GM18867 (cell line): ENCODE data around the gene PPP1R12A.
"Not testable (repeated sequence)": the region's sequence is repeated elsewhere in the genome, so short reads cannot be mapped to it uniquely, and the experiment has no call there.

ENCODE experiments used
- ATAC-seq: cut with Tn5 transposase; IDR thresholded peaks from one replicate; pipeline ENCODE4 v1.9.1; 2021; ENCODE audit warnings: mild to moderate bottlenecking, moderate library complexity; ENCODE audit not compliant: unreplicated experiment

The PPP1R12A gene

DNA sequence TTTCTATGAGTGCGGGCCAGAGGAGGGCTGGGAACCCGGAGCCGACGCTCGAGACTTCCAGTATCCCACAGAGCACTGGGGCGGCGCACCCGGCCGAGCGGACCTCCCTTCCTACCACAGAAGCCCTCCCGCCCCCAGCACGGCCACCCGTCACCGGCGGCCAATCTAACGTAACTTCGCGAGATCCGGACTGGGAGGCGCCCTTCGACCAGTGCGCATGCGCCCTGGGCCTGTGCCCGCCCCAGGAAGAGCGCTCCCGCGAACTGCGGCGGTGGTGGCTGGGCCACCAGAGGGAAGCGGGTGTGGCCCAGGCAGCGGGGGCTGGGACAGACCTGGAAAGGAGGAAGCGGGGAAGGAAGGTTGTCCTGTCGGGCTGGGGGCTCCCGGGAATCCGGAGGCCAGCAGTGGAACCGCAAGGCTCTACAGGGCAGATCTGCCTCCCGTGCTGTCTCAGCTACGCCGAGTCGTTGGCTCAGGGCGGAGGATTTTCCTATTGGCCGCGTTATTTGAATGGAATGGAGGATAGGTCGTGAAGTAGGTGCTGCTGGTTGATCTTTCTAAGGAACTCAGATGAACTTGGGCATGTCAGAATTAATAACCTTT, at the start of gene PPP1R12A:
PPP1R12A (minus strand) TSS at position 77 of the 603 bp plus-strand sequence. CDS start 166 bp downstream, outside the sequence.
- peak; percentile 88 for ATAC-seq

DNA sequence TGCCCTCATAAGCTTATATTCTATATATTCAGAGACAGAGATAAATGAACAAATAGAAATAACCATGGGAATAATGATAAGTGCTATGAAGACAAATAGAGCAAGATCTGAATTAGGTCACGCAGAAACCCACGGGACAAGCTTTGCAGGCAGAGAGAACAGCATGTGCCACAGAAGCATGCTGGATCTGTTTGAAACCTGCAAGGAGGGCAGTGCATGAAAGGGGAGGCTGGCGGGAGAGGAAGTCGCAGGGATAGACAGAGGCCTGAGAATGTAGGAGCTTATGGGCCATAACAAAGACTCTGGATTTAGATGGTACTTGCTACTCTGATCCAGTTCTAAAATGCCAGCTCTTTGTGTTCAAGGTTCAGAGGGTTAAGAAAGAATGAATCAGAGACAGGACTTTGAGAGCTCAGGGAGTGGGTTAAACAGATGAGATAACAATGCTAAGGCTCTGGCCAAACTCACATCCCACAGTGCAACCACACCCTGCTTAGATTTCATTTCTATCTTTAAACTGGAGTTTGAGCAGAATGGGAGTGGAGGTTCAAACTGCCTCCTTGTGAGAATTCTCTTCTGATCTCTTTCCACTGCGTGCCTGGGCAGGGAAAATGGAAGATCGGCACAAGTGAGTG, 49.2 kb upstream of the PPP1R12A start:
- ATAC-seq: no peak

DNA sequence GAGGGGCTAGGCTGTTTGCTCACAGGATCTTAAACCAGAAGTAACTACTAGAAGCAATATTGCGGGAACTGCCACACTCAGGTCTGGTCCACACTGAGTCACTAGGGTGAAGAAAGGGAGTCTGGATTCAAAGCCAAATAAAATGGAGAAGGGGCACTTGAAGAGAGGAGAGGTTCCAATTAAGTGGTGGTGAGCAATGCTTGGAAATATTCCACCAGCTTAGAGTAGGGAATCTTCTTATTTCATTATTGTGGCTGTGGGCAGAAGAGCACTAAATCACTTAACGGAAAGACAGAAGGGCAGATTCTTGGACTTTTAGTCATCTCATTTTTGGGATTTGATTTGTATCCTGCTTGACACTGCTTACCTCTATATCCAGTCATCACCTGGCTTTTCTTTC, 48.6 kb upstream of the PPP1R12A start:
- ATAC-seq: no peak

DNA sequence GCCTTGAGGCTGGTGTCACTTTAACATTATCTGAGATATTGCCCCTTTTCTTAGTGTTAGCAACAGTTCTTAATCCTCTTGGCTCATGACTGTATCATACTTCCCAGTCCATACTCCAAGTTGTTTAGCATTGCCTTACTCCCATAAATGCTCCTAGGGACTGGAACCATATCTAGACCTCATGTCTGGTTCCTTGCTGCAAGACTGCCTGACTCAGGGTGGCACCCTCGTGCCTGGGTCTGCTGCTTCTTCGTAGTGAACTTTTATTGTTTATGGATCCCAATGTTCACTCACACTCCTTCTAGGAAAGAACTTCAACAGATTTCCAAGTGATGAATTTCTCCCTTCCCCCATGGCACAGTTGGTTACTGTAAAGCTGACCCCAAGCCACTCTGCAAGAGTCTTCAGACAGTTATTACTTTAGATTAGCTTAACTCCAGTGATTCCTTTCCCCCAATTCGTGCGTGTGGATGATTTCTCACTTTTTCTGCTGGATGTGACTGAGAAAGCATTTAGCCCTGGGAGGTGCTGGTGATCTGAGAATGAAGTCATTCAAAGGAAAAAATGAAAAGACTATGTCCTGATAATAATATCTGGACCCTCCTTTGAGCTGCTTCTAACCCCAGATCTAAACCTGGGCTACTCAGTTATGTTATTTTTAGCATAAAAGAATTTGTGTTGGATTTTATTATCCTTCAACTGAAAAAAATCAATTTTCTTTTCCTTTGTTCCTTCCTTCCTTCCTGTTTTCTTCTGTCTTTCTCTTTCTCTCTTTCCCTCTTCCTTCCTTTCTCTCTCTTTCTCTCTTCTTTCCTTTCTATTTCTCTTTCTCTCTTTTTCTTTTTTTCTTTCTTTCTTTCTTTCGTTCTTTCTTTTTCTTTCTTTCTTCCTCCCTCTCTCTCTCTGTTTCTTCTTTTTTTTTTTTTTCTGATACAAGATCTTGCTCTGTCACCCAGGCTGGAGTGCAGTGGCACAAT, 47.5 kb upstream of the PPP1R12A start:
- ATAC-seq: no peak

DNA sequence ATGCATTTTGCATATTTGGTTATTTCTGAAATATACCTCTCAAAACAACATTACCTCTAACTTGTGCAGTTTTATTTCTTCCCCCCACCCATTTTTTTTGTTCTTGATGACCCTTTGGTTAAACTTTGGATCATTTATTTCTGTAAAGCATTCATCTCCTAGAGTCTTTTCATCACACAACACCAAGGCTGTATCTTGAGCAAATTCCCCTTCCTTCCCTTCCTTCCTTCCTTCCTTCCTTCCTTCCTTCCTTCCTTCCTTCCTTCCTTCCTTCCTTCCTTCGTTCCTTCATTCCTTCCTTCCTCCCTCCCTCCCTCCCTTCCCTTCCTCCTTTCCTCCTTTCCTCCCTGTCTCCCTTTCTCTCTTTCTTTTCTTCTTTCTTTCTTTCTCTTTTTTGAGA, 43.8 kb upstream of the PPP1R12A start:
- ATAC-seq: no peak

DNA sequence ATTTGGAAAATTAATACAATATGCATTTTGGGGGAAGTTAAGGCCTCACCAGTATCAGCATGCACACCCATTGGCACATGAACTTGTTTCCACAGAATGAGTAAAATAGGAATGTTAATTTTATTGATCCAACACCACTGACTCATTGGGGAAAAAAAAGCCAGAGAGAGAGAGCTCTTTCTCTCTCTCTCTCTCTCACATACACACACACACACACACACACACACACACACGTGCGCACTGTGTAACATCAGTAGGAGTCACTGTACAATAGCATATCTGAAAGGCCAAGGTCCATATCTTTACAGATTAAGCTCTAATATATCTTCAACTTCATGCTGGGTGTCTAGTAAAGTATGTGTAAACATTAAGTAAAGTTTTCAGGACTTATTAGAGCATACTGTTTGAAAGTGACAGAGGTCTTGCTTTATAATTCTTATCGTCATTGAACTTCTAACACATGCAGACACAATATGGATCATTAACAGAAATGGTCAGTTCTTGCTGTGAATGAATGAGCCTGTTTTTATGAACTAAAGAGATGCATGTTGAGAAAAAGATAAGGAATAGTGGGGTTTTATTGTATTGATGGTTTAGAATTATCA, 43.1 kb upstream of the PPP1R12A start:
- ATAC-seq: not testable (repeated sequence)

DNA sequence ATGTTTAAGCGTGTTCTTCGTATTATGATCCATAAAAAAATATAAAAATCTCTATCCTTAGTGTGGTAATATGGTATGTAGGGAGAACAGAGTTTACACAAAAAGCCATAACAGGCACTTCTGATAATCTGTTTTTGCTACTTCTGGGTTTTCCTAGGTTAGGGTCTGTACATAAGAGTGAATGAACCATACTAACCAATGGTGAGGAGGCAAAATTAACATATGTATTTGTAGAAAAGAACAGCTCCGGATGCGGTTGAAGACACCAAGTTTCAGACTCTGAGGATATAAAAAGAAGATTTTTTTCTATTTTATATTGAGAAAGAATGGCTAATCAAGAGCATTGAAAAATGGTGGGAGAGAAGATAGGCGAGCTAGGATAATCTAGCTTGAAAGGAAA, 40.2 kb upstream of the PPP1R12A start:
- ATAC-seq: no peak

DNA sequence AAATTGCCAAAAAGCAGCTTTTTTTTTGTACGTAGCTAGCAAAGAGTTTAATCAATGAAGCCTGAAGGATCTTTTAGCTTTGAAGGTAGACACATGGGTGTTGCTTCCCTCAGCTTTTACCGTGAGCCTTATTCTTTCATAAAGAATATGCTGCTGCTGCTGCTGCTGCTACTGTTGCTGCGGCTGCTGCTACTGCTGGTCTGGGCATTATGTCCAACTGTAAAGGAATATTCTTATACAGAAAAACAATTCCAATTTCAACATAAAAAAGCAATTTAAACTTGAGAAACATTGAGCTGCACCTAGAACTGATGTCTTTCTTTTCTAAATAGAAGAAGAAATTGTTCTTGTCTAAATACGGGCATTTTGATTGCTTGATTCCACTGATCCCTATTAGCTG, 38.9 kb upstream of the PPP1R12A start:
- ATAC-seq: no peak

DNA sequence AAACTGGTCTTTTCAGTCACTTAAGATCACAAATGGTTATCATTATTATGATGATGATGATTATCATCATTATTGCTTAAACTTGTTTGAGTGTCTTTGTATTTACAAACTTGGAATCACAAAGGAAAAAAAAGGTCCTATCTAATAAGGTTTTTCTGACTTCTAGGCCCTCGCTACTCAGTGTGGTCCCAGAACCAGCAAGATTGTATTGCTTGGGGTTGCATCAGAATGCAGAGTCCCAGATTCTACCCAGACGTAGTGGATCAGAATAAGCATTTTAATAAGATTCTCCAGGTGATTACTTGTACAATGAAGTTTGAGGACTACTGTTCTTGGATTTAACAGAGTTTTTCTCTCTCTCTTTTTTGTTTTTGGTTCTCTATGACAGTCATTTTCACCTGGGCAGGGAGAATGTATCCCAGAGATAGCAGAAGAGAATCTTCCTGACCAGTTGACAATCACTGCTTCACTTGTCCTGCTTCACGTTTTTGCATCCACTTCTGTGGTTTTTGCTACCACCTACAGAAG, 29.3 kb upstream of the PPP1R12A start:
- ATAC-seq: no peak

DNA sequence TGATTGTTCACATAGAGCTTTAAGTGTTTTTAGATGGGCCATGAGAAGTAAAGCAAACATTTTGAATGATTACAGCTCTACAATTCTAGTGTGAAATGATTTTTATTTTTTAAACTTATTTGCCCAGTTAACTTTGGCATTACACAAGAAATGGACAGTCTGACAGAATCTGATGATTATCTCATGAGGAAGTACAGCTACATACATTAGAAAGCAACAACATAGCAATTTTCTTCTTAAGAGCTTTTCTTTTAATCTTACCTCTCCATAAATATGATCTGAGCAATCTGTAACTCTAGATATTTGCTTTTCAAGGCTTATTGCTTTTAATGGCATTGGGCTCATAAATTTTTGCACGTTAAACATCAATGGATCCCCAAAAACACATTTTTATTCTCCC, 26.5 kb upstream of the PPP1R12A start:
- no peak for ATAC-seq

DNA sequence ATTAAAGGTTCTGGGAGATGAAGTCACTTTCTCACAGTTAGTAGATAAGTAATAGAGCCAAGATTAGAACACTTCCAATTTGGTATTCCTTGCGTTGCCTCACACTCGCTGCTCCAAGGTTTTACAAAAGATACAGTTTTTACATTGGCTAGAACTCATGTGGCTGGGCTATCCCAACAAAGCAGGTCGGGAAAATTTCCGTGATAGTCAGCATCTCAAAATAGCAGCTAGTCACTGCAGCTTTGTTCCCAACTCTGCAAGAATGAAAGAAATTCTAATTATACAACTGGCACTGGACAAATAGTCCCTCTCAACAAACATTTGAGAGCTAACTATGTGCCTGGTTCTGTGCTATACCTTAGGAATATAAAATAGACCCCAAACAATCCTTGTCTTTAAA, 24.6 kb upstream of the PPP1R12A start:
- no peak for ATAC-seq

DNA sequence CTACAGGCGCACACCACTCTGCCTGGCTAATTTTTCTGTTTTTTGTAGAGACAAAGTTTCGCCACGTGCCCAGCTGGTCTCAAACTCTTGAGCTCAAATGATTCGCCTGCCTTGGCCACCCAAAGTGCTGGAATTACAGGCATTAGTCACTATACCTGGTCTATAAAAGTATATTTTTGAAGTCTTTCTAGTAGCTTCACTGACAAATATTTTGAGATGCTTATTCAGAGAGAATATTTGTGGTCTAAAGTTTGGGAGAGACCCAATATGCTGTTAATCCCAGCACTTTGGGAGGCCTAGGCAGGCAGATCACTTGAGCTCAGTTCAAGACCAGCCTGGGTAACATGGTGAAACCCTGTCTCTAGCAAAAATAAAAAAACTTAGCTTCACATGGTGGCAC, 22.0 kb upstream of the PPP1R12A start:
- no peak for ATAC-seq

DNA sequence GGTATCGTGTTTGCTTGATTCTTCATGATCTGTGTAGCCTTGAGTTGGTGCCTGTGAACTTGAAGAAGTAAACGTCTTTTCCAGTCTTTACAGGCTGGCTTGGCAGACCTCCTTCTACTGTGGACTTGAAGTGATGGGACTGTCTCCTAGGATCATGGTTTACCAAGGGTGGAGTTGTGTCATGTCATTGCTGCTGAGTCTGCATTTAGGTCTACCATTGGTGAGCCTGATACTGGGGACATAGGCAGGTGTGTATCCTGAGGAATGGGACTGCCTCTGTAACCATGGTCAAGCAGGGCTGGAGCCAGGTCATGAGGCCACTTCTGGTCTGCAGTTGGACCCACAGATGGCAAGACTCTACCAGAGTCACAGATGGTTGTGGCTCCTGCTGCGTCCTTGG, 20.7 kb upstream of the PPP1R12A start:
- no peak for ATAC-seq

DNA sequence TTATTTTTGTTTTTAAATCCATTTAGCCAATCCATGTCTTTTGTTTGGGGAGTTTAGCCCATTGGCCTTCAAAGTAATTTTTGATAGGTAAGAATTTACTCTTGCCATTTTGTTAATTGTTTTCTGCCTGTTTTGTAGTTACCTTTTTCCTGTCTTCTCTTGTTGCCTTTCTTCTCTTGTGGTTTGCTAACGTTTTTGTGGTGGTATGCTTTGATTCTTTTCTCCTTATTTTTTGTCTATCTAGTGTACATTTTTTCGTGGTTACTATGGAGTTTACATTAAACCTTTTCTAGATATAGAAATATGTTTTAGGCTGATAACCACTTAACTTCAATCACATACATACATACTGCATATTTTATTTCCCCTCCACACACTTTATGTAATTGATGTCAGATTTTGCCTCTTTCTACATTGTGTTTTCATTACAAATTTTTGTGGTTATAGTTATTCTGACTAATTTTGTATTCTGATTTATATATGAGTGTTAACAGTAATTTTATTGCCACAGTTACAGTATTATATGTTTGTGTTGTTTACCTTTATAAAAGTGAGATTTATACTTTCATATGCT, 19.2 kb upstream of the PPP1R12A start:
- no peak for ATAC-seq

DNA sequence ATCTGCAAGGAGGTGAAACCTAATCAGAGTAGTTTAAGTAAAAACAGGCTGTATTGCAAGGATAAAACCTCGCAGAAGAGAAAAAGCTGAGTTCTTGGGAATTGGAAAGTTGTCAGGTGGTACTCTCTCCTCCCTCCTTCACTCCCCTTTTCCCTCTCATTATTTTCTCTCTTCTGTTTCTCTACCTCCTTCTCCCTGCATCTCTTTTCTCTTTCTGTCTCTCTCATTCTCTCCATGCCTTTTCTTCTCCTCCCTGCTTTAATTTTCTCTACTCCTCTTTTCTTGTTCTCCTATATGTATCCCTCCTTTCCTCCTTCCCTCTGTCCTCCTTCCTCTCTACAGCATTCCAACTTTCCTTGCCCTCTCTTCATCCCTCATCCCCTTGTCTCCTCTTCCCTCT, 14.2 kb upstream of the PPP1R12A start:
- ATAC-seq: no peak

DNA sequence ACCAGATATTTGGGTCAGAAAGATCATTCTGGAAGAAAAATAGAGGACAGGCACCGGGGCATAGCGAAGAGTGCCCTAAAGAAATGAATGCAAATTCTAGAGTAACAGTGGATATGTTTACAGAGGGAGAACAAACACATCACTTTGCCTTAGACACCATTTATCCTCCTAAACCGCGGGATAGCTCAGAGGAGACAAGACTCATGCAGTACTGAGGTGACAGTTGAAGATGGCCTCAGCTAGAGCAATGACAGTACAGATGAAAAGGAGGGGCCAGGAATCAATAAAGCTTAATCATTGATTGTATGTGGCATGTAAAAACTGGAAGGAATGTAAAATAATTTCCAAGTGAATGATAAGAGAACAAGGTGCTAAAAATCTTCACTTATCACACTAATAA, 10.5 kb upstream of the PPP1R12A start:
- ATAC-seq: no peak

DNA sequence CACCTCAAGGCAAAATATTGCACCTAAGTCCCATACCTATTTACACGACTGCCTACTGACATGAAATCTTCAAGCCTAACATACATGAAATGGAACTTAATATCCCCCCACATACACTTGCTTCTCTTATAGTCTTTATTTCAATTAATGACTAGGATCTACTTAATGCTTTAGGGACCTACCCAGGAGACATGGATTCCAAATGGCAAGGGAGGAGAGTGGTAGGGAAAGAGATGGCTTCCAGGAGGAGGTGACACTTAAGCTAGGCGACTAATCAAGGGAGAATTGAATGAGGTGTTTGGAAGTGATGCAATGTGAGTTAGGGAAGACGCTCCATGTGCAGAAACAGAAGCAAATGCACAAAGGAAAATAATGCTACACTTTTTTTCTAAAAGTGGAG, 9.7 kb upstream of the PPP1R12A start:
- ATAC-seq: no peak

DNA sequence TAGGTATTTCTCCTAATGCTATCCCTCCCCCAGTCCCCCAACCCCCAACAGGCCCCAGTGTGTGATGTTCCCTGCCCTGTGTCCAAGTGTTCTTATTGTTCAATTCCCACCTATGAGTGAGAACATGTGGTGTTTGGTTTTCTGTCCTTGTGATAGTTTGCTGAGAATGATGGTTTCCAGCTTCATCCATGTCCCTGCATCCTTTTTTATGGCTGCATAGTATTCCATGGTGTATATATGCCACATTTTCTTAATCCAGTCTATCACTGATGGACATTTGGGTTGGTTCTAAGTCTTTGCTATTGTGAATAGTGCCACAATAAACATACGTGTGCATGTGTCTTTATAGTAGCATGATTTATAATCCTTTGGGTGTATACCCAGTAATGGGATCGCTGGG, 7.9 kb upstream of the PPP1R12A start:
- ATAC-seq: not testable (repeated sequence)

DNA sequence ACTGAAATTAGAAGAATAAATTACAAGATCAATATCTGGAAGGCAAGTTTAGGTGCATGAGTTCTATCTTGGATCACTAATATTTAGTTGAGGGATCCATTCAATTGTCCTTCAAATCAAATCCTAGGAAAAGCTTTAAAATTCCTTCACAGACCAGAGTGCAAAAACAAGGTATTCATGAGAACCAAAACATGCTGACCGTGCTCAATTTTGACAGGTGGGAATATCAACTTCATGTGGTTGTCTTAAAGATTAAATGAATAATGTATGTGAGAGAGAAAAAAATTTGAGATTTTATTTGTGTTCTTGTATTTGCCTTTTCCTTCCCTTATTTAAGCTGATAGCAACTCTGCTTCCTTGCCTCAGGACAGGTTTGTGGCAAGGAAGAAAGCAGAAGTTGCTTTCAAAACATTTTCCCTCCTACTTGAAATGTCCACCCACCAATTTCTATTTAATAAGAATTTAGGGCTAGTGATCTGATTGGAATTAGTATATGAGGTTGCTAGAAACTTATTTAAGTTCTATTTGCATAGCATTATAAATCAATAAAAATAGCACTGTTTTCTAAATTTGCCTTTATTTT, 4.9 kb upstream of the PPP1R12A start:
- no peak for ATAC-seq

DNA sequence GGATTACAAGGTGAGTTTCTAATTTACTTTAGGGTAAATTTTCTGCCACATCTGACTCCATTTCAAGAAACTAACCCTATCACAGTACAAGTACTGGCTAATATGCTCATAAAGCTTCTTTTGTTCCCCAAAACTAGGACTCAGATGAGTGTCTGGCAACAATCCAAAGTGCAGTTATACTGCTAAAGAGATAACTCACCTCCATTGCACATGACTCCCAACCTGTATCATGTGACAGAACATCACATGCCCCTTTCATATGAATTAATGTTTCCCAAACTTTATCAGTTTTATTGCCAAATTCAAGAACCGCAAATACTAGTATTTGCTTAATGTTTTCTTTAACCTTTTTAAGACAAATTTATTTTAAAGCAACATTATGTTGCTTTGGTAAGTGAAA, 3.9 kb upstream of the PPP1R12A start:
- no peak for ATAC-seq
